ENCODE data around the gene SPATA9. TPM values are rescaled to one million over a fixed set of nuclear protein-coding genes. Genes with fewer than 3 reads are reported as not detected.

SPATA9 gene
- total RNA-seq, 1 experiment from 2014 or later = not detected

DNA sequence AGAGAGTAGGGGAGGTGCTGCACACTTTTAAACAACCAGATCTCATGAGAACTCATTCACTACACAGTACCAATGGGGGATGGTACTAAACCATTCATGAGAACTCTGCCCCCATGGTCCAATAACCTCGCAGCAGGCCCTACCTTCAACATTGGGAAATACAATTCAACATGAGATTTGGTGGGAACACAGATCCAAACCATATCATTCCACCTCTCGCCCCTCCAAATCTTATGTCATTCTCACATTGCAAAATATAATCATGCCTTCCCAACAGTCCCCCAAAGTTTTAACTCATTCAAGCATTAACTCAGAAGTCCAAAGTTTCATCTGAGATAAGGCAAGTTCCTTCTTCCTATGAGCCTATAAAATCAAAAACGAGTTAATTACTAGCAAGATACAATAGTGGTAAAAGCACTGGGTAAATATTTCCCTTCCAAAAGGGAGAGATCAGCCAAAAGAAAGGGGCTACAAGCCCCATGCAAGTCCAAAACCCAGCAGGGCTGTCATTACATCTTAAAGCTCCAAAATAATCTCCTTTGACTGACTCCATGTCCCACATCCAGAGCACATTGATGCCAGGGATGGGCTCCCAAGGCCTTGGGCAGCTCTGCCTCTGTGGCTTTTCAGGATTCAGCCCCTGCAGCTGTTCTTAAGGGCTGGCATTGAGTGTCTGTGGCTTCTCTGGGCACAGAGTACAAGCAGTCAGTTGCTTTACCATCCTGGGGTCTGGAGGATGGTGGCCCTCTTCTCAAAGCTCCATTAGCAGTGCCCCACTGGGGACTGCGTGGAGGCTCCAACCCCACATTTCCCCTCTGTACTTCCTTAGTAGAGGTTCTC is 54.6 kb downstream of the SPATA9 start:
- Histone ChIP-seq H3K27me3 (ENCODE audit: insufficient read depth, low read length) (no peaks in the 10 kb centered on the region; the same call in 1 of the 2 replicates), H3K23ac (ENCODE audit: insufficient read length, low read depth, low read length) (no peak overlapping the region), H3K4me1 (ENCODE audit: insufficient read depth, low read length) (no peaks in the 10 kb centered on the region), H3K27ac (ENCODE audit: insufficient read length, low read depth, low read length) (no peak overlapping the region), H2BK15ac (ENCODE audit: low read depth, low read length) (no peak overlapping the region), H3K14ac (ENCODE audit: insufficient read depth, low read length) (no peak overlapping the region), H2BK12ac (ENCODE audit: insufficient read length, low read depth, low read length) (no peak overlapping the region), H3K4me2 (ENCODE audit: insufficient read depth, insufficient read length, low read length) (no peak overlapping the region), H3K56ac (ENCODE audit: insufficient read length, low read depth, low read length) (no peak overlapping the region), H2AK5ac (ENCODE audit: insufficient read length, low read length) (no peak overlapping the region), H2BK120ac (ENCODE audit: low read depth, low read length, poor library complexity, severe bottlenecking) (no peak overlapping the region), H4K91ac (ENCODE audit: insufficient read length, low read depth, low read length) (no peak overlapping the region), H3T11ph (ENCODE audit: low read length) (no peak overlapping the region), H3K9ac (ENCODE audit: extremely low read depth, insufficient read length, low read length) (no peak overlapping the region), H3K4ac (ENCODE audit: low read depth, low read length) (no peak overlapping the region), H2BK20ac (ENCODE audit: low read depth, low read length, poor library complexity, severe bottlenecking) (no peak overlapping the region), H3K9me3 (ENCODE audit: control insufficient read depth, low read depth, low read length) (peaks cover 20% of the 10 kb centered on the region), H4K20me1 (ENCODE audit: control insufficient read depth, insufficient read depth, insufficient read length) (no peaks in the 10 kb centered on the region), H2AFZ (ENCODE audit: low read length) (no peak overlapping the region), H3K18ac (ENCODE audit: insufficient read length, low read depth, low read length) (no peak overlapping the region), H4K5ac (ENCODE audit: insufficient read length, low read depth, low read length) (no peak overlapping the region), H3K79me2 (ENCODE audit: insufficient read depth, low read length) (no peaks in the 10 kb centered on the region), H2BK5ac (ENCODE audit: insufficient read length, low read length) (no peak overlapping the region), H4K8ac (replicated peaks; ENCODE audit: insufficient read length, low read depth, low read length) (no peak overlapping the region), H3K79me1 (ENCODE audit: insufficient read depth, low read depth, low read length, poor library complexity, severe bottlenecking) (no peaks in the 10 kb centered on the region), H3K23me2 (ENCODE audit: insufficient read length, low read depth, low read length, poor library complexity, severe bottlenecking) (no peaks in the 10 kb centered on the region)
- TF ChIP-seq, protein P1, sequence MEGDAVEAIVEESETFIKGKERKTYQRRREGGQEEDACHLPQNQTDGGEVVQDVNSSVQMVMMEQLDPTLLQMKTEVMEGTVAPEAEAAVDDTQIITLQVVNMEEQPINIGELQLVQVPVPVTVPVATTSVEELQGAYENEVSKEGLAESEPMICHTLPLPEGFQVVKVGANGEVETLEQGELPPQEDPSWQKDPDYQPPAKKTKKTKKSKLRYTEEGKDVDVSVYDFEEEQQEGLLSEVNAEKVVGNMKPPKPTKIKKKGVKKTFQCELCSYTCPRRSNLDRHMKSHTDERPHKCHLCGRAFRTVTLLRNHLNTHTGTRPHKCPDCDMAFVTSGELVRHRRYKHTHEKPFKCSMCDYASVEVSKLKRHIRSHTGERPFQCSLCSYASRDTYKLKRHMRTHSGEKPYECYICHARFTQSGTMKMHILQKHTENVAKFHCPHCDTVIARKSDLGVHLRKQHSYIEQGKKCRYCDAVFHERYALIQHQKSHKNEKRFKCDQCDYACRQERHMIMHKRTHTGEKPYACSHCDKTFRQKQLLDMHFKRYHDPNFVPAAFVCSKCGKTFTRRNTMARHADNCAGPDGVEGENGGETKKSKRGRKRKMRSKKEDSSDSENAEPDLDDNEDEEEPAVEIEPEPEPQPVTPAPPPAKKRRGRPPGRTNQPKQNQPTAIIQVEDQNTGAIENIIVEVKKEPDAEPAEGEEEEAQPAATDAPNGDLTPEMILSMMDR (conservative IDR thresholded peaks at IDR 0.05) = no peak
- H3K9me3 Mint-ChIP-seq = peaks cover 26 to 28% of the 10 kb centered on the region in 2 experiments
- H3K27ac Mint-ChIP-seq = no peak overlapping the region; a peak in 1 of 7 replicates
- no peak for DNase-seq
- no CpG with 5 or more reads among the region's 4 CpGs for WGBS (ENCODE audit: extremely low coverage, insufficient read length, low lambda C conversion rate)
- no peak overlapping the region for H3K4me3 Mint-ChIP-seq
- peaks cover 16 to 30% (median 20%) of the 10 kb centered on the region in 3 experiments for H3K36me3 Mint-ChIP-seq (ENCODE audit: insufficient read depth in 1 of 3, low read depth in 3 of 3)
- peaks cover 17% of the 10 kb centered on the region for H3K27me3 Mint-ChIP-seq (ENCODE audit: low read depth)
- peaks cover 0 to 6% of the 10 kb centered on the region in 2 experiments; a peak in 1 of 4 replicates for H3K4me1 Mint-ChIP-seq

Data from H9 (cell line).